IMR-90 (cell line): ENCODE results near the gene TRAF4. TPM values are rescaled to one million over a fixed set of nuclear protein-coding genes. Genes with fewer than 3 reads are reported as not detected.

Source experiments
- ATAC-seq: fragments of 200-7000 bp; cut with Tn5 transposase; 2 replicates; pipeline ENCODE4 v1.9.1; 2020; ENCODE audit warnings: low read depth, mild to moderate bottlenecking, moderate library complexity
- BruUV-seq: library from RNA; stranded (reverse); fragments of 400-500 nt; replicated peaks from 2 replicates; lab custom pipeline; 2021; lab: Mats Ljungman, UMichigan
- CTCF ChIA-PET: fragments of 300-600 bp; formaldehyde crosslinking; extraction: SDS; loops from one replicate; lab custom pipeline; 2021; ENCODE audit warnings: antibody characterized with exemption; lab: Yijun Ruan, JAX
- POLR2A ChIA-PET: fragments of 300-600 bp; sonication (Branson Sonifier 250); formaldehyde crosslinking; loops from one replicate; lab custom pipeline; 2022; ENCODE audit warnings: antibody characterized with exemption; ENCODE audit not compliant: unreplicated experiment; lab: Charles Lee
- DNase-seq: peaks from one replicate; pipeline ENCODE4 v3.0.0; 2013
- H2AFZ ChIP-seq: replicated peaks from 2 replicates; pipeline ENCODE3; 2013; ENCODE audit warnings: low read length, mild to moderate bottlenecking; ENCODE audit not compliant: poor library complexity
- H2AK5ac ChIP-seq: 2 replicates; pipeline ENCODE4 v1.6.1; 2013; ENCODE audit warnings: low read depth, low read length, inconsistent platforms
- H2AK9ac ChIP-seq: replicated peaks from 2 replicates; pipeline ENCODE3; 2013; ENCODE audit warnings: mild to moderate bottlenecking, low read depth, low read length, moderate library complexity; ENCODE audit not compliant: poor library complexity
- H2BK120ac ChIP-seq: 2 replicates; pipeline ENCODE4 v1.6.1; 2013; ENCODE audit warnings: low read depth, low read length, inconsistent platforms
- H2BK15ac ChIP-seq: 3 replicates; pipeline ENCODE4 v1.6.1; 2013; ENCODE audit warnings: low read depth, low read length, inconsistent platforms
- H2BK20ac ChIP-seq: 2 replicates; pipeline ENCODE4 v1.6.1; 2013; ENCODE audit warnings: low read depth, mild to moderate bottlenecking, inconsistent platforms, low read length, moderate library complexity
- H2BK5ac ChIP-seq: 2 replicates; pipeline ENCODE4 v1.6.1; 2013; ENCODE audit warnings: mild to moderate bottlenecking, low read depth, low read length, inconsistent platforms; ENCODE audit not compliant: poor library complexity, severe bottlenecking
- H3K14ac ChIP-seq: replicated peaks from 2 replicates; pipeline ENCODE4 v1.6.1; 2013; ENCODE audit warnings: low read depth, low read length, inconsistent platforms
- H3K18ac ChIP-seq: 2 replicates; pipeline ENCODE4 v1.6.1; 2013; ENCODE audit warnings: low read depth, low read length, control low read depth
- H3K23ac ChIP-seq: 2 replicates; pipeline ENCODE4 v1.6.1; 2013; ENCODE audit warnings: low read depth, low read length, inconsistent platforms
- H3K27ac ChIP-seq: 2 replicates; pipeline ENCODE4 v1.5.1; 2013; ENCODE audit warnings: mild to moderate bottlenecking, control low read depth, low read length; ENCODE audit not compliant: insufficient read depth
- H3K27me3 ChIP-seq: 2 replicates; pipeline ENCODE4 v1.6.1; 2013; ENCODE audit warnings: low read length; ENCODE audit not compliant: control insufficient read depth, insufficient read depth
- H3K36me3 ChIP-seq: 2 replicates; pipeline ENCODE4 v1.6.1; 2013; ENCODE audit warnings: low read length, mixed read lengths; ENCODE audit not compliant: control insufficient read depth, insufficient read depth
- H3K4ac ChIP-seq: 2 replicates; pipeline ENCODE4 v1.6.1; 2013; ENCODE audit warnings: low read depth, low read length, inconsistent platforms
- H3K4me1 ChIP-seq: 2 replicates; pipeline ENCODE4 v1.6.1; 2013; ENCODE audit warnings: low read length, mixed read lengths; ENCODE audit not compliant: control insufficient read depth, insufficient read depth
- H3K4me2 ChIP-seq: 2 replicates; pipeline ENCODE4 v1.6.1; 2013; ENCODE audit warnings: low read depth, mild to moderate bottlenecking, control low read depth, low read length, moderate library complexity
- H3K4me3 ChIP-seq: 2 replicates; pipeline ENCODE4 v1.5.1; 2013; ENCODE audit warnings: low read depth, mild to moderate bottlenecking, control low read depth, low read length, moderate library complexity; ENCODE audit not compliant: insufficient read depth
- H3K56ac ChIP-seq: 2 replicates; pipeline ENCODE4 v1.6.1; 2013; ENCODE audit warnings: low read length, inconsistent platforms; ENCODE audit not compliant: insufficient read depth; ENCODE audit errors: extremely low read depth
- H3K79me1 ChIP-seq, 2 experiments: 2 replicates each; pipeline ENCODE4 v1.6.1; 2013; ENCODE audit warnings: low read length in 2 of 2, inconsistent platforms in 1 of 2, low read depth in 1 of 2
- H3K9ac ChIP-seq: 2 replicates; pipeline ENCODE4 v1.6.1; 2013; ENCODE audit warnings: low read depth, low read length, control low read depth
- H3K9me1 ChIP-seq: 2 replicates; pipeline ENCODE4 v1.6.1; 2013; ENCODE audit warnings: low read length, inconsistent platforms; ENCODE audit not compliant: insufficient read depth
- H3K9me3 ChIP-seq: 2 replicates; pipeline ENCODE4 v1.6.1; 2013; ENCODE audit warnings: low read length; ENCODE audit not compliant: control insufficient read depth, insufficient read depth
- H4K20me1 ChIP-seq: 2 replicates; pipeline ENCODE4 v1.6.1; 2013; ENCODE audit warnings: low read length, inconsistent platforms; ENCODE audit not compliant: insufficient read depth
- H4K5ac ChIP-seq: 2 replicates; pipeline ENCODE4 v1.6.1; 2013; ENCODE audit warnings: mild to moderate bottlenecking, low read depth, low read length, control low read depth
- H4K8ac ChIP-seq, 2 experiments: 2 replicates each; pipeline ENCODE4 v1.6.1; 2013; ENCODE audit warnings: low read depth in 2 of 2, low read length in 2 of 2, control low read depth in 1 of 2, inconsistent platforms in 1 of 2
- H4K91ac ChIP-seq: 2 replicates; pipeline ENCODE4 v1.6.1; 2013; ENCODE audit warnings: low read depth, low read length, inconsistent platforms; ENCODE audit not compliant: insufficient read depth
- CEBPB ChIP-seq: IDR thresholded peaks from 2 replicates; pipeline ENCODE4 v1.6.1; 2012; ENCODE audit warnings: low read depth, low read length, improper control_type of control experiment
- FOS ChIP-seq: fragments of 150-350 bp; IDR thresholded peaks from 2 replicates; pipeline ENCODE4 v1.6.1; 2016; ENCODE audit warnings: low read depth, low read length
- MAZ ChIP-seq: IDR thresholded peaks from 2 replicates; pipeline ENCODE4 v1.6.1; 2012; ENCODE audit warnings: low read depth, mild to moderate bottlenecking, low read length, improper control_type of control experiment, moderate library complexity, borderline replicate concordance
- POLR2A ChIP-seq: IDR thresholded peaks from 2 replicates; pipeline ENCODE4 v1.6.1; 2012; ENCODE audit warnings: mild to moderate bottlenecking, low read depth, low read length
- RAD21 ChIP-seq: IDR thresholded peaks from 2 replicates; pipeline ENCODE4 v1.6.1; 2012; ENCODE audit warnings: low read length, improper control_type of control experiment
- RFX5 ChIP-seq: IDR thresholded peaks from 2 replicates; pipeline ENCODE4 v1.8.0; 2012; ENCODE audit warnings: low read depth, mild to moderate bottlenecking, low read length, moderate library complexity
- WGBS, 2 experiments: methylation state at CpG; one replicate each; pipeline versions ENCODE4 v1.1.5 to v1.1.7; 2013; ENCODE audit warnings: missing lambda C conversion rate in 2 of 2; ENCODE audit not compliant: insufficient read length in 1 of 2; ENCODE audit errors: extremely low coverage in 2 of 2; 5-methylcytosine and 5-hydroxymethylcytosine counted together
- dilution Hi-C: fragments of 300-500 bp; cut with HindIII; formaldehyde crosslinking; loops from one replicate; pipeline ENCODE4 v1.14.3; 2018; ENCODE audit warnings: low sequenced_read_pairs; ENCODE audit not compliant: unreplicated experiment
- in situ Hi-C: fragments of 300-500 bp; cut with MboI; formaldehyde crosslinking; loops from 3 replicates; pipeline ENCODE4 v1.14.3; 2019; ENCODE audit warnings: low sequenced_read_pairs, inconsistent platforms, mixed read lengths
- intact Hi-C: fragments of 100-400 bp; cut with micrococcal nuclease; formaldehyde crosslinking; loops from 2 replicates; pipeline ENCODE4 v1.10.0; 2022
- polyA plus RNA-seq, 3 experiments: library from polyadenylated mRNA; depleted of rRNA; stranded (reverse); fragments of >200 nt; gene quantifications; 2 replicates each; pipeline ENCODE4 v1.2.3, GENCODE V29; 2012; ENCODE audit warnings: low replicate concordance in 1 of 3
- total RNA-seq: library from RNA; depleted of rRNA; stranded (reverse); fragments of >200 nt; gene quantifications from 2 replicates; pipeline ENCODE4 v1.2.3, GENCODE V29; 2012
- TF ChIP-seq, protein P1 (sequence below): fragments of 150-350 bp; IDR thresholded peaks from 2 replicates; pipeline ENCODE4 v1.6.1; 2017; ENCODE audit warnings: mild to moderate bottlenecking, antibody characterized with exemption, low read length, low read depth

Gene TRAF4
- total and polyA plus RNA-seq, 2 of the 4 experiments (the other 2 are of a cell fraction), result 36.9 to 63.2 TPM

DNA sequence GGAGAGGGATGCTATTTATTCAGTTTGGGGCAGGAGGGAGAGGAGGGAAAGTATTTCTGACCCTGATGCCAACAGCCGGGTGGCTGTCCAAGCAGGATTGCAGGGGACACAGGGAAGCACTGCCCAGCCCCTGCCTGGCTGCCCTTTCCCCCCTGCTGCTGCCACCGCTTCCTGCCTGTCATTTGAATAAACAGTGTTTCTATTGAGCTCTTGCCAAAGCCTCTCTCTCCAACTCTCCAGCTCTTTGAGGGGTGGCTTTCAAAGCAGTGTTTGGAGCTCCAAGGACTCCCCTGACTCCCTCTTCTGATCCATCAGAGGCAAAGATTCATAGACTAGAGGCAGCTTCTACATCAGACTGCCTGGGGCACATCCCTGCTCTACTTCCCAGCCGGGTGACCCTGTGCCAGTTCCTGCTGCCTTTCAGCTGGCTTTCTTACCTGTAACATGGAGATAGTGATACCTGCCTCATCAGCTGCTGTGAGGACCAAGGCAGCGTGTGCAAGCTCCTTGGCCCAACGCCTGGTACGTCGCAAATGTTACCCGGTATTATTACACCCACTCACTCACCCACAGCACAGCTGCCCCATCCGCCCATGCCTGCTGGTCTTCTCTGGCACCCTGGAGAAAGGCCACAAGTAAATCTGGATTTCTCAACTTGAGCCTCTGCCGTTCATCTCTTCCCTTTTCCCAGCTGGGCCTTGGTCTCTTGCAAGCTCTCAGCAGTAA is 41.6 kb upstream of the TRAF4 start:
- in situ Hi-C loops, result no loop called here
- H3K36me3 ChIP-seq, result peaks cover 85% of the 10 kb centered on the region
- H3K18ac ChIP-seq, result no peak overlapping the region

More for the DNA sequence above, 41.6 kb upstream of the TRAF4 start:
- no peak for ATAC-seq
- Histone ChIP-seq H3K4me2 (no peak overlapping the region), H4K8ac (no peak overlapping the region), H3K4me1 (no peaks in the 10 kb centered on the region), H2BK20ac (no peak overlapping the region), H4K91ac (no peak overlapping the region), H3K9me1 (peaks cover 4% of the 10 kb centered on the region; the same call in 1 of the 2 replicates), H3K4me3 (no peak overlapping the region), H3K4ac (no peak overlapping the region), H2BK5ac (no peak overlapping the region), H3K56ac (no peak overlapping the region), H4K20me1 (no peaks in the 10 kb centered on the region; the same call in 1 of the 2 replicates), H4K5ac (no peak overlapping the region), H3K79me1 (peaks cover 3% of the 10 kb centered on the region in 2 experiments; a peak in 1 of 4 replicates), H3K9me3 (no peaks in the 10 kb centered on the region), H3K23ac (no peak overlapping the region), H3K27me3 (no peaks in the 10 kb centered on the region), H2AK9ac (no peak overlapping the region), H2AFZ (no peak overlapping the region), H3K27ac (no peak overlapping the region), H2AK5ac (no peak overlapping the region), H3K9ac (no peak overlapping the region), H3K14ac (no peak overlapping the region), H2BK120ac (no peak overlapping the region), H2BK15ac (no peak overlapping the region)
- no peak for TF ChIP-seq RFX5
- TF ChIP-seq CEBPB, result no peak
- no peak for TF ChIP-seq FOS
- no peak for TF ChIP-seq RAD21
- TF ChIP-seq, protein P1, sequence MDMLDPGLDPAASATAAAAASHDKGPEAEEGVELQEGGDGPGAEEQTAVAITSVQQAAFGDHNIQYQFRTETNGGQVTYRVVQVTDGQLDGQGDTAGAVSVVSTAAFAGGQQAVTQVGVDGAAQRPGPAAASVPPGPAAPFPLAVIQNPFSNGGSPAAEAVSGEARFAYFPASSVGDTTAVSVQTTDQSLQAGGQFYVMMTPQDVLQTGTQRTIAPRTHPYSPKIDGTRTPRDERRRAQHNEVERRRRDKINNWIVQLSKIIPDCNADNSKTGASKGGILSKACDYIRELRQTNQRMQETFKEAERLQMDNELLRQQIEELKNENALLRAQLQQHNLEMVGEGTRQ, result no peak
- no peak for TF ChIP-seq POLR2A
- TF ChIP-seq MAZ, result no peak
- WGBS, 2 experiments, result 58% methylated on average over 4 of the region's 10 CpGs; no CpG with 5 or more reads in 1 of the 2 experiments
- dilution Hi-C loops, result no loop called here
- no TSS peak for BruUV-seq
- ChIA-PET POLR2A (no interaction called here), CTCF (no interaction called here)
- DNase-seq, result no peak
- intact Hi-C loops, result no loop called here
